Astrocyte (in vitro differentiated cells and primary cell): ENCODE results near the gene SKIC2.

ENCODE experiments used
- CTCF ChIP-seq: IDR thresholded peaks from 2 replicates; pipeline ENCODE4 v1.5.1; 2011; ENCODE audit warnings: low read depth, mild to moderate bottlenecking, inconsistent platforms, low read length, moderate library complexity; ENCODE audit not compliant: insufficient read depth
- EZH2 ChIP-seq: IDR thresholded peaks from 2 replicates; pipeline ENCODE4 v1.6.1; 2012; ENCODE audit warnings: mild to moderate bottlenecking, low read length, inconsistent platforms; ENCODE audit not compliant: insufficient read depth

GRCh38 chr6:31965700-31966099, 6.7 kb downstream of the SKIC2 start:
- TF ChIP-seq CTCF (no peak), EZH2 (no peak)
